HEK293 (cell line): ENCODE data around the gene SLC30A1.
A peak's percentile ranks its signal among the peaks of the same experiment; 100 is the strongest.

Experiments used
- SP2 ChIP-seq: fragments of 450-650 bp; formaldehyde crosslinking; IDR thresholded peaks from 2 replicates; pipeline ENCODE4 v1.5.1; 2016; ENCODE audit warnings: missing biosample characterization, missing genetic modification characterization
- ZBTB8A ChIP-seq: fragments of 450-650 bp; formaldehyde crosslinking; IDR thresholded peaks from 2 replicates; pipeline ENCODE4 v1.5.1; 2016; ENCODE audit warnings: missing biosample characterization, missing genetic modification characterization
- ZFP3 ChIP-seq: fragments of 450-650 bp; formaldehyde crosslinking; IDR thresholded peaks from 2 replicates; pipeline ENCODE4 v1.5.1; 2016; ENCODE audit warnings: low read depth, missing biosample characterization, missing genetic modification characterization
- ZIC2 ChIP-seq: fragments of 450-650 bp; formaldehyde crosslinking; IDR thresholded peaks from 2 replicates; pipeline ENCODE4 v1.5.1; 2016; ENCODE audit warnings: missing biosample characterization, missing genetic modification characterization
- ZNF2 ChIP-seq: fragments of 450-650 bp; formaldehyde crosslinking; IDR thresholded peaks from 2 replicates; pipeline ENCODE4 v1.5.1; 2016; ENCODE audit warnings: missing biosample characterization, missing genetic modification characterization
- ZNF341 ChIP-seq: fragments of 450-650 bp; formaldehyde crosslinking; IDR thresholded peaks from 2 replicates; pipeline ENCODE4; 2016; ENCODE audit warnings: low read depth, missing biosample characterization, missing genetic modification characterization
- ZNF37A ChIP-seq: fragments of 450-650 bp; IDR thresholded peaks from 2 replicates; pipeline ENCODE4 v1.5.1; 2018; ENCODE audit warnings: missing biosample characterization, missing genetic modification characterization
- ZNF558 ChIP-seq: fragments of 450-650 bp; formaldehyde crosslinking; IDR thresholded peaks from 2 replicates; pipeline ENCODE4 v1.5.1; 2016; ENCODE audit warnings: missing biosample characterization, missing genetic modification characterization
- ZNF610 ChIP-seq: fragments of 450-650 bp; formaldehyde crosslinking; IDR thresholded peaks from 2 replicates; pipeline ENCODE4 v1.5.1; 2016; ENCODE audit warnings: missing biosample characterization, missing genetic modification characterization, borderline replicate concordance
- ZNF658 ChIP-seq: fragments of 450-650 bp; formaldehyde crosslinking; IDR thresholded peaks from 2 replicates; pipeline ENCODE4; 2016; ENCODE audit warnings: missing biosample characterization, missing genetic modification characterization
- ZSCAN16 ChIP-seq: fragments of 450-650 bp; formaldehyde crosslinking; IDR thresholded peaks from 2 replicates; pipeline ENCODE4 v1.5.1; 2016; ENCODE audit warnings: missing biosample characterization, missing genetic modification characterization
- TF ChIP-seq, protein P1 (sequence below): fragments of 450-650 bp; formaldehyde crosslinking; IDR thresholded peaks from 2 replicates; pipeline ENCODE4 v1.5.1; 2016; ENCODE audit warnings: missing biosample characterization, missing genetic modification characterization
- TF ChIP-seq, protein P2 (sequence below): fragments of 450-650 bp; formaldehyde crosslinking; IDR thresholded peaks from 2 replicates; pipeline ENCODE4 v1.5.1; 2016; ENCODE audit warnings: missing biosample characterization, missing genetic modification characterization
- TF ChIP-seq, protein P3 (sequence below): fragments of 450-650 bp; formaldehyde crosslinking; IDR thresholded peaks from 2 replicates; pipeline ENCODE4 v1.5.1; 2016; ENCODE audit warnings: missing biosample characterization, missing genetic modification characterization
- TF ChIP-seq, protein P4 (sequence below): fragments of 450-650 bp; formaldehyde crosslinking; IDR thresholded peaks from 2 replicates; pipeline ENCODE4 v1.5.1; 2016; ENCODE audit warnings: missing biosample characterization, missing genetic modification characterization
- TF ChIP-seq, protein P5 (sequence below): fragments of 450-650 bp; formaldehyde crosslinking; conservative IDR thresholded peaks from 2 replicates; pipeline ENCODE4 v1.5.1; 2016; ENCODE audit warnings: low read depth, missing biosample characterization, missing genetic modification characterization
- TF ChIP-seq, protein P6 (sequence below): fragments of 450-650 bp; formaldehyde crosslinking; IDR thresholded peaks from 2 replicates; pipeline ENCODE4 v1.5.1; 2016; ENCODE audit warnings: missing biosample characterization, missing genetic modification characterization
- TF ChIP-seq, protein P7 (sequence below): fragments of 450-650 bp; formaldehyde crosslinking; IDR thresholded peaks from 2 replicates; pipeline ENCODE4 v1.5.1; 2016; ENCODE audit warnings: missing biosample characterization, missing genetic modification characterization
- TF ChIP-seq, protein P8 (sequence below): fragments of 450-650 bp; formaldehyde crosslinking; IDR thresholded peaks from 2 replicates; pipeline ENCODE4 v1.5.1; 2016; ENCODE audit warnings: missing biosample characterization, missing genetic modification characterization

SLC30A1 gene

DNA sequence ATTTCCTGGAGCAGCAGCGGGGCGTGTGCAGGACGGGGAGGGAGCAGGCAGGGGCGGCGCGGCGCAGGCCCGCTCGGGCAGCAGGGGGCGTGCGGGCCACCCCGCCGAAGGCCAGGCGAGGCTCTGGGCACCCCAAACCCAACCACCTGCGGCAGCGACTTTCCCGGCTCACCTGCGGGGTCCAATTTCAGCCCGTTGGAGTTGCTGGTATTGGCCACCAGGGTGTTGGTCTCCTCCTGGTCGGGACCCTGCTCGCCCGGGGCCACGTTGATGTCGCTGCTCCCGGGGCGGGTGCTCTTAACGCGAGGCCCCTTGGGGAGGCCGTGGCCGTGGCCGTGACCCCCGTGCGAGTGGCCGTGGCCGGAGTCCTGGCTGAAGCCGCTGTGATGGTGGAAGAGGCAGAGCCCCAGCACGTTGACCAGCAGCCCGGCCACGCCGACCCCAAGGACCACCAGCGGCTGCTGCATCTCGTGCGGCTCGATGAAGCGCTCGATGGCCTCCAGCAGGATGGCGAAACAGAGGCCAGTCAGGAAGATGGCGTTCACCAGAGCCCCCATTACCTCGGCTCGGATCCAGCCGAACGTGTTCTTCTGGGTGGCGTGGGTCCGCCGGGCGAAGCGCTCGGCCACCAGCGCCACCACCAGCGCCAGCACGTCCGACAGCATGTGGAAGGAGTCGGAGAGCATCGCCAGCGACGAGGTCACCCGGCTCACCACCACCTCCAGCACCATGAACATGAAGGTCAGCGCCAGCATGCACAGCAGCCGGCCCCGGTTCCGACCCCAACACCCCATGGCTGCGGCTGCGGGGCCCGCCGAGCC lies 932 bp downstream of the SLC30A1 start (continued):
- TF ChIP-seq, protein P1, sequence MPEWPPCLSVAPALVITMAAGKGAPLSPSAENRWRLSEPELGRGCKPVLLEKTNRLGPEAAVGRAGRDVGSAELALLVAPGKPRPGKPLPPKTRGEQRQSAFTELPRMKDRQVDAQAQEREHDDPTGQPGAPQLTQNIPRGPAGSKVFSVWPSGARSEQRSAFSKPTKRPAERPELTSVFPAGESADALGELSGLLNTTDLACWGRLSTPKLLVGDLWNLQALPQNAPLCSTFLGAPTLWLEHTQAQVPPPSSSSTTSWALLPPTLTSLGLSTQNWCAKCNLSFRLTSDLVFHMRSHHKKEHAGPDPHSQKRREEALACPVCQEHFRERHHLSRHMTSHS (tag by site-specific recombination), result no peak
- peak; percentile 78; the same call in 1 of the 2 replicates for TF ChIP-seq ZNF2
- TF ChIP-seq, protein P2, sequence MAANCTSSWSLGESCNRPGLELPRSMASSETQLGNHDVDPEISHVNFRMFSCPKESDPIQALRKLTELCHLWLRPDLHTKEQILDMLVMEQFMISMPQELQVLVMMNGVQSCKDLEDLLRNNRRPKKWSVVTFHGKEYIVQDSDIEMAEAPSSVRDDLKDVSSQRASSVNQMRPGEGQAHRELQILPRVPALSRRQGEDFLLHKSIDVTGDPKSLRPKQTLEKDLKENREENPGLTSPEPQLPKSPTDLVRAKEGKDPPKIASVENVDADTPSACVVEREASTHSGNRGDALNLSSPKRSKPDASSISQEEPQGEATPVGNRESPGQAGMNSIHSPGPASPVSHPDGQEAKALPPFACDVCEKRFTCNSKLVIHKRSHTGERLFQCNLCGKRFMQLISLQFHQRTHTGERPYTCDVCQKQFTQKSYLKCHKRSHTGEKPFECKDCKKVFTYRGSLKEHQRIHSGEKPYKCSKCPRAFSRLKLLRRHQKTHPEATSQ (tag by site-specific recombination), result 0 out of 2 replicates have a peak, but pooled peaks have one; percentile 14
- 0 out of 2 replicates have a peak, but pooled peaks have one; percentile 57 for TF ChIP-seq ZNF610 (tag by site-specific recombination)
- peak; percentile 92 for TF ChIP-seq ZBTB8A (tag by site-specific recombination)
- no peak for TF ChIP-seq ZNF658
- TF ChIP-seq SP2, result peak; percentile 56
- TF ChIP-seq, protein P3, sequence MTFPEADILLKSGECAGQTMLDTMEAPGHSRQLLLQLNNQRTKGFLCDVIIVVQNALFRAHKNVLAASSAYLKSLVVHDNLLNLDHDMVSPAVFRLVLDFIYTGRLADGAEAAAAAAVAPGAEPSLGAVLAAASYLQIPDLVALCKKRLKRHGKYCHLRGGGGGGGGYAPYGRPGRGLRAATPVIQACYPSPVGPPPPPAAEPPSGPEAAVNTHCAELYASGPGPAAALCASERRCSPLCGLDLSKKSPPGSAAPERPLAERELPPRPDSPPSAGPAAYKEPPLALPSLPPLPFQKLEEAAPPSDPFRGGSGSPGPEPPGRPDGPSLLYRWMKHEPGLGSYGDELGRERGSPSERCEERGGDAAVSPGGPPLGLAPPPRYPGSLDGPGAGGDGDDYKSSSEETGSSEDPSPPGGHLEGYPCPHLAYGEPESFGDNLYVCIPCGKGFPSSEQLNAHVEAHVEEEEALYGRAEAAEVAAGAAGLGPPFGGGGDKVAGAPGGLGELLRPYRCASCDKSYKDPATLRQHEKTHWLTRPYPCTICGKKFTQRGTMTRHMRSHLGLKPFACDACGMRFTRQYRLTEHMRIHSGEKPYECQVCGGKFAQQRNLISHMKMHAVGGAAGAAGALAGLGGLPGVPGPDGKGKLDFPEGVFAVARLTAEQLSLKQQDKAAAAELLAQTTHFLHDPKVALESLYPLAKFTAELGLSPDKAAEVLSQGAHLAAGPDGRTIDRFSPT, result peak; percentile 64; the same call in 1 of the 2 replicates
- peak; percentile 78 for TF ChIP-seq ZNF341 (tag by site-specific recombination)
- TF ChIP-seq, protein P4, sequence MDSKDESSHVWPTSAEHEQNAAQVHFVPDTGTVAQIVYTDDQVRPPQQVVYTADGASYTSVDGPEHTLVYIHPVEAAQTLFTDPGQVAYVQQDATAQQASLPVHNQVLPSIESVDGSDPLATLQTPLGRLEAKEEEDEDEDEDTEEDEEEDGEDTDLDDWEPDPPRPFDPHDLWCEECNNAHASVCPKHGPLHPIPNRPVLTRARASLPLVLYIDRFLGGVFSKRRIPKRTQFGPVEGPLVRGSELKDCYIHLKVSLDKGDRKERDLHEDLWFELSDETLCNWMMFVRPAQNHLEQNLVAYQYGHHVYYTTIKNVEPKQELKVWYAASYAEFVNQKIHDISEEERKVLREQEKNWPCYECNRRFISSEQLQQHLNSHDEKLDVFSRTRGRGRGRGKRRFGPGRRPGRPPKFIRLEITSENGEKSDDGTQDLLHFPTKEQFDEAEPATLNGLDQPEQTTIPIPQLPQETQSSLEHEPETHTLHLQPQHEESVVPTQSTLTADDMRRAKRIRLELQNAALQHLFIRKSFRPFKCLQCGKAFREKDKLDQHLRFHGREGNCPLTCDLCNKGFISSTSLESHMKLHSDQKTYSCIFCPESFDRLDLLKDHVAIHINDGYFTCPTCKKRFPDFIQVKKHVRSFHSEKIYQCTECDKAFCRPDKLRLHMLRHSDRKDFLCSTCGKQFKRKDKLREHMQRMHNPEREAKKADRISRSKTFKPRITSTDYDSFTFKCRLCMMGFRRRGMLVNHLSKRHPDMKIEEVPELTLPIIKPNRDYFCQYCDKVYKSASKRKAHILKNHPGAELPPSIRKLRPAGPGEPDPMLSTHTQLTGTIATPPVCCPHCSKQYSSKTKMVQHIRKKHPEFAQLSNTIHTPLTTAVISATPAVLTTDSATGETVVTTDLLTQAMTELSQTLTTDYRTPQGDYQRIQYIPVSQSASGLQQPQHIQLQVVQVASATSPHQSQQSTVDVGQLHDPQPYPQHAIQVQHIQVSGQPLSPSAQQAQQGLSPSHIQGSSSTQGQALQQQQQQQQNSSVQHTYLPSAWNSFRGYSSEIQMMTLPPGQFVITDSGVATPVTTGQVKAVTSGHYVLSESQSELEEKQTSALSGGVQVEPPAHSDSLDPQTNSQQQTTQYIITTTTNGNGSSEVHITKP, result peak; percentile 72
- TF ChIP-seq, protein P5, sequence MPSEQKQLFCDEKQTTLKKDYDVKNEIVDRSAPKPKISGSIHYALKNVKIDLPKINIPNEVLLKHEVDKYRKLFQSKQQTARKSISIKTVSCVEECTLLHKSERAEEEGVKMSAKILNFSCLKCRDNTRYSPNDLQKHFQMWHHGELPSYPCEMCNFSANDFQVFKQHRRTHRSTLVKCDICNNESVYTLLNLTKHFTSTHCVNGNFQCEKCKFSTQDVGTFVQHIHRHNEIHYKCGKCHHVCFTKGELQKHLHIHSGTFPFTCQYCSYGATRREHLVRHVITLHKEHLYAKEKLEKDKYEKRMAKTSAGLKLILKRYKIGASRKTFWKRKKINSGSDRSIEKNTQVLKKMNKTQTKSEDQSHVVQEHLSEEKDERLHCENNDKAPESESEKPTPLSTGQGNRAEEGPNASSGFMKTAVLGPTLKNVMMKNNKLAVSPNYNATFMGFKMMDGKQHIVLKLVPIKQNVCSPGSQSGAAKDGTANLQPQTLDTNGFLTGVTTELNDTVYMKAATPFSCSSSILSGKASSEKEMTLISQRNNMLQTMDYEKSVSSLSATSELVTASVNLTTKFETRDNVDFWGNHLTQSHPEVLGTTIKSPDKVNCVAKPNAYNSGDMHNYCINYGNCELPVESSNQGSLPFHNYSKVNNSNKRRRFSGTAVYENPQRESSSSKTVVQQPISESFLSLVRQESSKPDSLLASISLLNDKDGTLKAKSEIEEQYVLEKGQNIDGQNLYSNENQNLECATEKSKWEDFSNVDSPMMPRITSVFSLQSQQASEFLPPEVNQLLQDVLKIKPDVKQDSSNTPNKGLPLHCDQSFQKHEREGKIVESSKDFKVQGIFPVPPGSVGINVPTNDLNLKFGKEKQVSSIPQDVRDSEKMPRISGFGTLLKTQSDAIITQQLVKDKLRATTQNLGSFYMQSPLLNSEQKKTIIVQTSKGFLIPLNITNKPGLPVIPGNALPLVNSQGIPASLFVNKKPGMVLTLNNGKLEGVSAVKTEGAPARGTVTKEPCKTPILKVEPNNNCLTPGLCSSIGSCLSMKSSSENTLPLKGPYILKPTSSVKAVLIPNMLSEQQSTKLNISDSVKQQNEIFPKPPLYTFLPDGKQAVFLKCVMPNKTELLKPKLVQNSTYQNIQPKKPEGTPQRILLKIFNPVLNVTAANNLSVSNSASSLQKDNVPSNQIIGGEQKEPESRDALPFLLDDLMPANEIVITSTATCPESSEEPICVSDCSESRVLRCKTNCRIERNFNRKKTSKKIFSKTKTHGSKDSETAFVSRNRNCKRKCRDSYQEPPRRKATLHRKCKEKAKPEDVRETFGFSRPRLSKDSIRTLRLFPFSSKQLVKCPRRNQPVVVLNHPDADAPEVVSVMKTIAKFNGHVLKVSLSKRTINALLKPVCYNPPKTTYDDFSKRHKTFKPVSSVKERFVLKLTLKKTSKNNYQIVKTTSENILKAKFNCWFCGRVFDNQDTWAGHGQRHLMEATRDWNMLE (tag by site-specific recombination), result no peak
- no peak for TF ChIP-seq ZNF37A (tag by site-specific recombination)
- TF ChIP-seq, protein P6, sequence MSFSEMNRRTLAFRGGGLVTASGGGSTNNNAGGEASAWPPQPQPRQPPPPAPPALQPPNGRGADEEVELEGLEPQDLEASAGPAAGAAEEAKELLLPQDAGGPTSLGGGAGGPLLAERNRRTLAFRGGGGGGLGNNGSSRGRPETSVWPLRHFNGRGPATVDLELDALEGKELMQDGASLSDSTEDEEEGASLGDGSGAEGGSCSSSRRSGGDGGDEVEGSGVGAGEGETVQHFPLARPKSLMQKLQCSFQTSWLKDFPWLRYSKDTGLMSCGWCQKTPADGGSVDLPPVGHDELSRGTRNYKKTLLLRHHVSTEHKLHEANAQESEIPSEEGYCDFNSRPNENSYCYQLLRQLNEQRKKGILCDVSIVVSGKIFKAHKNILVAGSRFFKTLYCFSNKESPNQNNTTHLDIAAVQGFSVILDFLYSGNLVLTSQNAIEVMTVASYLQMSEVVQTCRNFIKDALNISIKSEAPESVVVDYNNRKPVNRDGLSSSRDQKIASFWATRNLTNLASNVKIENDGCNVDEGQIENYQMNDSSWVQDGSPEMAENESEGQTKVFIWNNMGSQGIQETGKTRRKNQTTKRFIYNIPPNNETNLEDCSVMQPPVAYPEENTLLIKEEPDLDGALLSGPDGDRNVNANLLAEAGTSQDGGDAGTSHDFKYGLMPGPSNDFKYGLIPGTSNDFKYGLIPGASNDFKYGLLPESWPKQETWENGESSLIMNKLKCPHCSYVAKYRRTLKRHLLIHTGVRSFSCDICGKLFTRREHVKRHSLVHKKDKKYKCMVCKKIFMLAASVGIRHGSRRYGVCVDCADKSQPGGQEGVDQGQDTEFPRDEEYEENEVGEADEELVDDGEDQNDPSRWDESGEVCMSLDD, result peak; percentile 97
- TF ChIP-seq ZFP3, result no peak
- TF ChIP-seq, protein P7, sequence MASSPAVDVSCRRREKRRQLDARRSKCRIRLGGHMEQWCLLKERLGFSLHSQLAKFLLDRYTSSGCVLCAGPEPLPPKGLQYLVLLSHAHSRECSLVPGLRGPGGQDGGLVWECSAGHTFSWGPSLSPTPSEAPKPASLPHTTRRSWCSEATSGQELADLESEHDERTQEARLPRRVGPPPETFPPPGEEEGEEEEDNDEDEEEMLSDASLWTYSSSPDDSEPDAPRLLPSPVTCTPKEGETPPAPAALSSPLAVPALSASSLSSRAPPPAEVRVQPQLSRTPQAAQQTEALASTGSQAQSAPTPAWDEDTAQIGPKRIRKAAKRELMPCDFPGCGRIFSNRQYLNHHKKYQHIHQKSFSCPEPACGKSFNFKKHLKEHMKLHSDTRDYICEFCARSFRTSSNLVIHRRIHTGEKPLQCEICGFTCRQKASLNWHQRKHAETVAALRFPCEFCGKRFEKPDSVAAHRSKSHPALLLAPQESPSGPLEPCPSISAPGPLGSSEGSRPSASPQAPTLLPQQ (tag by site-specific recombination), result peak; percentile 27
- no peak for TF ChIP-seq ZNF558 (tag by site-specific recombination)
- TF ChIP-seq ZSCAN16 (tag by site-specific recombination), result peak; percentile 51; the same call in 1 of the 2 replicates
- peak; percentile 72 for TF ChIP-seq ZIC2
- TF ChIP-seq, protein P8, sequence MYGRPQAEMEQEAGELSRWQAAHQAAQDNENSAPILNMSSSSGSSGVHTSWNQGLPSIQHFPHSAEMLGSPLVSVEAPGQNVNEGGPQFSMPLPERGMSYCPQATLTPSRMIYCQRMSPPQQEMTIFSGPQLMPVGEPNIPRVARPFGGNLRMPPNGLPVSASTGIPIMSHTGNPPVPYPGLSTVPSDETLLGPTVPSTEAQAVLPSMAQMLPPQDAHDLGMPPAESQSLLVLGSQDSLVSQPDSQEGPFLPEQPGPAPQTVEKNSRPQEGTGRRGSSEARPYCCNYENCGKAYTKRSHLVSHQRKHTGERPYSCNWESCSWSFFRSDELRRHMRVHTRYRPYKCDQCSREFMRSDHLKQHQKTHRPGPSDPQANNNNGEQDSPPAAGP (tag by site-specific recombination), result 0 out of 2 replicates have a peak, but pooled peaks have one; percentile 22
